GM12874 (cell line): ENCODE results near the gene RAB11B.

ENCODE experiments used
- CTCF ChIP-seq: IDR thresholded peaks from 2 replicates; pipeline ENCODE4 v1.5.1; 2011; ENCODE audit warnings: low read depth, mild to moderate bottlenecking, control low read depth, low read length, moderate library complexity; ENCODE audit not compliant: insufficient read depth

RAB11B gene

GRCh38 chr19:8367327-8368001 is 22.7 kb upstream of the RAB11B start:
- no peak for TF ChIP-seq CTCF

- TF ChIP-seq CTCF = no peak
Measured at GRCh38 chr19:8370176-8371010, 19.8 kb upstream of the RAB11B start.

GRCh38 chr19:8371011-8371804 is 19.0 kb upstream of the RAB11B start:
- no peak for TF ChIP-seq CTCF

- TF ChIP-seq CTCF = no peak
Measured at GRCh38 chr19:8373867-8374813, 16.0 kb upstream of the RAB11B start.

GRCh38 chr19:8377598-8377997 is 12.6 kb upstream of the RAB11B start:
- TF ChIP-seq CTCF = no peak

GRCh38 chr19:8386990-8387389 is 3.2 kb upstream of the RAB11B start:
- TF ChIP-seq CTCF = no peak
